Astrocyte (in vitro differentiated cells and primary cell): ENCODE data around the gene CERT1. TPM values are rescaled to one million over a fixed set of nuclear protein-coding genes. Genes with fewer than 3 reads are reported as not detected.

Source experiments
- DNase-seq: peaks from one replicate; pipeline ENCODE4 v3.0.0-alpha.2; 2010; ENCODE audit warnings: low read depth
- FAIRE-seq: peaks from 2 replicates; lab custom pipeline; 2011; peaks lifted over from hg19 to GRCh38; lab: Jason Lieb, UNC
- H2AFZ ChIP-seq: 2 replicates; pipeline ENCODE4 v1.6.0; 2012; ENCODE audit warnings: low read depth, low read length, inconsistent platforms
- H3K27ac ChIP-seq: 2 replicates; pipeline ENCODE4 v1.5.1; 2011; ENCODE audit warnings: low read depth, low read length, inconsistent platforms
- H3K27me3 ChIP-seq: 2 replicates; pipeline ENCODE4 v1.6.0; 2011; ENCODE audit warnings: low read length, inconsistent platforms; ENCODE audit not compliant: insufficient read depth
- H3K36me3 ChIP-seq: 2 replicates; pipeline ENCODE4 v1.5.1; 2011; ENCODE audit warnings: low read length, inconsistent platforms; ENCODE audit not compliant: insufficient read depth
- H3K4me1 ChIP-seq: 2 replicates; pipeline ENCODE4 v1.5.1; 2011; ENCODE audit warnings: low read length, inconsistent platforms; ENCODE audit not compliant: insufficient read depth
- H3K4me2 ChIP-seq: 2 replicates; pipeline ENCODE4 v1.6.0; 2012; ENCODE audit warnings: low read length, inconsistent platforms
- H3K4me3 ChIP-seq: 2 replicates; pipeline ENCODE4 v1.5.1; 2011; ENCODE audit warnings: low read depth, mild to moderate bottlenecking, low read length, inconsistent platforms; ENCODE audit not compliant: insufficient read depth
- H3K79me2 ChIP-seq: 2 replicates; pipeline ENCODE4 v1.6.0; 2012; ENCODE audit warnings: mild to moderate bottlenecking, low read length, inconsistent platforms; ENCODE audit not compliant: insufficient read depth
- H3K9ac ChIP-seq: 2 replicates; pipeline ENCODE4 v1.6.0; 2012; ENCODE audit warnings: mild to moderate bottlenecking, low read length, inconsistent platforms
- H3K9me3 ChIP-seq: 2 replicates; pipeline ENCODE4 v1.5.1; 2012; ENCODE audit warnings: low read depth, mild to moderate bottlenecking, low read length, inconsistent platforms; ENCODE audit not compliant: insufficient read depth
- H4K20me1 ChIP-seq: 2 replicates; pipeline ENCODE4 v1.6.0; 2012; ENCODE audit warnings: low read length, inconsistent platforms; ENCODE audit not compliant: insufficient read depth
- H3K27ac Mint-ChIP-seq: one replicate; pipeline ENCODE4 v1.8.0; 2021; ENCODE audit warnings: mild to moderate bottlenecking, mixed read lengths; ENCODE audit not compliant: unreplicated experiment
- H3K27me3 Mint-ChIP-seq: one replicate; pipeline ENCODE4 v1.8.0; 2021; ENCODE audit warnings: low read depth, mixed read lengths; ENCODE audit not compliant: unreplicated experiment
- H3K36me3 Mint-ChIP-seq: one replicate; pipeline ENCODE4 v1.8.0; 2021; ENCODE audit warnings: low read depth, mixed read lengths; ENCODE audit not compliant: unreplicated experiment
- H3K4me1 Mint-ChIP-seq: one replicate; pipeline ENCODE4 v1.8.0; 2021; ENCODE audit warnings: low read depth, mixed read lengths; ENCODE audit not compliant: unreplicated experiment
- H3K4me3 Mint-ChIP-seq: one replicate; pipeline ENCODE4 v1.8.0; 2021; ENCODE audit warnings: mild to moderate bottlenecking, moderate library complexity, mixed read lengths; ENCODE audit not compliant: unreplicated experiment
- H3K9me3 Mint-ChIP-seq: one replicate; pipeline ENCODE4 v1.8.0; 2021; ENCODE audit warnings: mild to moderate bottlenecking, mixed read lengths; ENCODE audit not compliant: unreplicated experiment
- CTCF ChIP-seq: IDR thresholded peaks from 2 replicates; pipeline ENCODE4 v1.5.1; 2011; ENCODE audit warnings: low read depth, mild to moderate bottlenecking, inconsistent platforms, low read length, moderate library complexity; ENCODE audit not compliant: insufficient read depth
- EZH2 ChIP-seq: IDR thresholded peaks from 2 replicates; pipeline ENCODE4 v1.6.1; 2012; ENCODE audit warnings: mild to moderate bottlenecking, low read length, inconsistent platforms; ENCODE audit not compliant: insufficient read depth
- total RNA-seq: library from RNA; stranded (reverse); gene quantifications from 2 replicates; pipeline ENCODE4 v1.2.1, GENCODE V29; 2021

The CERT1 gene
- total RNA-seq, 1 donor from 2014 or later, result 29.6 TPM

- no peaks in the 10 kb centered on the region for H3K27me3 Mint-ChIP-seq
- no peak overlapping the region for H3K4me3 ChIP-seq
- no peaks in the 10 kb centered on the region for H3K9me3 ChIP-seq
- H3K4me1 Mint-ChIP-seq, result no peaks in the 10 kb centered on the region
- no peaks in the 10 kb centered on the region for H3K36me3 ChIP-seq
- H3K27me3 ChIP-seq, result no peaks in the 10 kb centered on the region
- no peak overlapping the region for H3K27ac Mint-ChIP-seq
- H3K4me2 ChIP-seq, result no peak overlapping the region
- H3K4me3 Mint-ChIP-seq, result no peak overlapping the region
- H3K27ac ChIP-seq, result no peak overlapping the region
- DNase-seq (no peak), FAIRE-seq (no peak)
- TF ChIP-seq CTCF, result no peak
- TF ChIP-seq EZH2, result no peak
- peaks cover 2% of the 10 kb centered on the region for H3K9me3 Mint-ChIP-seq
- H3K79me2 ChIP-seq, result peaks cover 10% of the 10 kb centered on the region
- H3K36me3 Mint-ChIP-seq, result peaks cover 16% of the 10 kb centered on the region
- no peaks in the 10 kb centered on the region for H3K4me1 ChIP-seq
- H4K20me1 ChIP-seq, result peaks cover 12% of the 10 kb centered on the region
- no peak overlapping the region for H2AFZ ChIP-seq
- H3K9ac ChIP-seq, result no peak overlapping the region
Measured at GRCh38 chr5:75457691-75458090, 53.7 kb downstream of the CERT1 start.

- peaks cover 7% of the 10 kb centered on the region for H3K79me2 ChIP-seq
- no peak overlapping the region for H3K4me2 ChIP-seq
- H3K36me3 Mint-ChIP-seq, result peaks cover 13% of the 10 kb centered on the region
- H3K27me3 ChIP-seq, result no peaks in the 10 kb centered on the region
- no peak overlapping the region for H3K4me3 Mint-ChIP-seq
- no peaks in the 10 kb centered on the region for H3K4me1 Mint-ChIP-seq
- H3K4me1 ChIP-seq, result no peaks in the 10 kb centered on the region
- no peak overlapping the region for H3K4me3 ChIP-seq
- no peak overlapping the region for H3K27ac ChIP-seq
- no peak for TF ChIP-seq CTCF
- H3K27ac Mint-ChIP-seq, result no peak overlapping the region
- no peak overlapping the region for H2AFZ ChIP-seq
- FAIRE-seq (no peak), DNase-seq (no peak)
- no peaks in the 10 kb centered on the region for H3K36me3 ChIP-seq
- no peaks in the 10 kb centered on the region for H3K27me3 Mint-ChIP-seq
- no peak overlapping the region for H3K9ac ChIP-seq
- H4K20me1 ChIP-seq, result peaks cover 12% of the 10 kb centered on the region
- no peaks in the 10 kb centered on the region for H3K9me3 ChIP-seq
- H3K9me3 Mint-ChIP-seq, result no peaks in the 10 kb centered on the region
Measured at GRCh38 chr5:75457161-75457560, 54.3 kb downstream of the CERT1 start.

GRCh38 chr5:75450069-75450468 lies 61.4 kb downstream of the CERT1 start:
- Mint-ChIP-seq H3K36me3 (peaks cover 15% of the 10 kb centered on the region), H3K4me3 (no peak overlapping the region), H3K4me1 (no peaks in the 10 kb centered on the region), H3K9me3 (peaks cover 3% of the 10 kb centered on the region), H3K27ac (no peak overlapping the region), H3K27me3 (no peaks in the 10 kb centered on the region)
- H3K27ac ChIP-seq, result no peak overlapping the region
- no peaks in the 10 kb centered on the region for H3K36me3 ChIP-seq
- DNase-seq (no peak), FAIRE-seq (no peak)
- TF ChIP-seq CTCF (no peak), EZH2 (no peak)
- no peaks in the 10 kb centered on the region for H3K4me1 ChIP-seq
- peaks cover 8% of the 10 kb centered on the region for H4K20me1 ChIP-seq
- no peak overlapping the region for H3K9ac ChIP-seq
- H3K79me2 ChIP-seq, result no peaks in the 10 kb centered on the region
- no peaks in the 10 kb centered on the region for H3K27me3 ChIP-seq
- H2AFZ ChIP-seq, result no peak overlapping the region
- no peaks in the 10 kb centered on the region for H3K9me3 ChIP-seq
- H3K4me3 ChIP-seq, result no peak overlapping the region
- H3K4me2 ChIP-seq, result no peak overlapping the region
